Memory B cell (primary cell): ENCODE measurements around the gene TRPM8.

Experiments
- ATAC-seq: fragments of 150-1000 bp; cut with Tn5 transposase; 2 replicates; pipeline ENCODE4 v1.10.0; 2021; ENCODE audit warnings: low read depth, mild to moderate bottlenecking, moderate library complexity
- DNase-seq, 2 donors: peaks; one replicate each; pipeline ENCODE4 v3.0.0; 2022; ENCODE audit warnings: low spot score in 2 of 2
- H3K27ac Mint-ChIP-seq: one replicate; pipeline ENCODE4 v1.8.0; 2022; ENCODE audit warnings: mild to moderate bottlenecking, moderate library complexity, mixed read lengths
- H3K27me3 Mint-ChIP-seq: one replicate; pipeline ENCODE4 v1.8.0; 2022; ENCODE audit warnings: mixed read lengths
- H3K36me3 Mint-ChIP-seq: one replicate; pipeline ENCODE4 v1.8.0; 2022; ENCODE audit warnings: mild to moderate bottlenecking, mixed read lengths
- H3K4me1 Mint-ChIP-seq: one replicate; pipeline ENCODE4 v1.8.0; 2022; ENCODE audit warnings: mixed read lengths
- H3K4me3 Mint-ChIP-seq: one replicate; pipeline ENCODE4 v1.8.0; 2022; ENCODE audit warnings: mild to moderate bottlenecking, moderate library complexity, mixed read lengths
- H3K9me3 Mint-ChIP-seq: one replicate; pipeline ENCODE4 v1.8.0; 2022; ENCODE audit warnings: mixed read lengths

The TRPM8 gene

DNA sequence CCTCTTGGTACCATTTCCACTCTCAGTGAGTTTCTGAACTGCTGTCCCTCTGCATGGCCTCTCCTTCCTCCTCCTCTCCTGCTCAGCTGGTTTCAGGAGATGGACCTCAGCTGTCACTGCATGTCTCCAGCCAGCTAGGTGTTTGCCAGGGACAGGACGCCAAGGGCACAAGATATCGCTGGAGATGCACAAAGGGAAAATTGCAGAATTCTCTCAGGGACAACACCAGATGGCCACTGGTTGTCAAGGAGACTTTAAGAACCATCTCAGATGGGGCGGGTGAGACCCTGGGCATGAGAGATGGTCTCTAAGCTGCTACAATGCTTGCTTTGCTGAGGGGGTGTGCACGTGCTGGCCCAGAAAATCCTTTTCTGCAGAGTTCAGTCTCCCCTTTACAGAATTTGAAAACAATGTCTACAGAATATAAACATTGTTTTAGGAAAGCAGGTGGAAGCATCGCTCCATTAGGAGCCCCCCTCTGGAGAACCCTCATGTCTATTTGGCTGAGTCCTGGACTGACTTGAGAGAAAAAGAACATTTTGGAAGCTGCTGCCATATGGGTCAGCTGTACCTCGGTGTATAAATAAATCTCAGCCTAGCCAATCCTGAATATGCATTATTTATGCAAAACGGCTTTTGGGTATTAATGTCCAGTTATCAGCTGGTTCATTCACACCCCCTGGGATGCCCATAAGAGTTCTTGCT is 75.5 kb downstream of the TRPM8 start:
- peaks cover 18% of the 10 kb centered on the region for H3K27me3 Mint-ChIP-seq
- ATAC-seq, result no peak
- peaks cover 5% of the 10 kb centered on the region for H3K36me3 Mint-ChIP-seq
- H3K4me1 Mint-ChIP-seq, result peaks cover 20% of the 10 kb centered on the region
- peaks cover 7% of the 10 kb centered on the region for H3K9me3 Mint-ChIP-seq
- DNase-seq, result no peak
- H3K27ac Mint-ChIP-seq, result no peak overlapping the region
- H3K4me3 Mint-ChIP-seq, result no peak overlapping the region

DNA sequence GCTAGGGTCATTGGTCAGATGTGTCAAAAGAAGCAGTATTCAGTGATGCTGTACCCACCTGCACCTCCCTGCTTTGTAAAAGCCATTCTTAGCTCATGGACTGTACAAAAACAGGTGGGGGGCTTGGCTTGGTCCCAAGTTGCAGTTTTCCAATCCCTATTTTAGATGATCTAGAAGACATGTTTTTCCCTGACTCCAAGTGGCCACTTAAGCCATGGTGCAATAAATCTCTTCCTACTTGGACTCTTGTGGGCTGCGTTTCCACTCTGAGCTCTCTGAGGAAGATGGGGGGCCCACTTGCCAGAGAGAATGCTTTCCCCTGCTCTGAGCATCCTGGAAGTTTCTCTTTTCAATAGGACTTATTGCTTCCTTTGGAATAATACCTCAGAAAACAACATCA is 76.3 kb downstream of the TRPM8 start:
- H3K27ac Mint-ChIP-seq, result no peak overlapping the region
- peaks cover 20% of the 10 kb centered on the region for H3K4me1 Mint-ChIP-seq
- H3K9me3 Mint-ChIP-seq, result peaks cover 1% of the 10 kb centered on the region
- peaks cover 15% of the 10 kb centered on the region for H3K27me3 Mint-ChIP-seq
- ATAC-seq, result no peak
- H3K4me3 Mint-ChIP-seq, result no peak overlapping the region
- H3K36me3 Mint-ChIP-seq, result no peaks in the 10 kb centered on the region
- no peak for DNase-seq

DNA sequence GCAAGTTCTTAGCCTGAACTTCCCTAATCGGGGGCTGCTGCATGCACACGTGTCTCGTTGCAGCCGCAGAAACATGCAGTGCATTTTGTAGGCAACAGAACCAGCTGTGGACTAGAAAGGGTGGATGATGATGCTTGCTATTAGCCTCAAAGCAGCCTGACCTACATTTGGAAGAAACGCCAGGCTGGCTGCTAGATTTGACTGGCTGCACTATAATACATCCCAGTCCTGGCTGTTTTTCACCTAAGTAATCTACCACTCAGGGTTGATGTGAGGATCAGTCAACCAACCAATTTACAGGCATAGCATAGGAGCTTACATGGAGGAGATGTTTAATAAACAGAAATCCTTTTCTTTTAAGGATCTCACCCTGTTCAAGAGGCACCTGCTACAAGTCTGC is 77.0 kb downstream of the TRPM8 start:
- peaks cover 15% of the 10 kb centered on the region for H3K27me3 Mint-ChIP-seq
- no peak overlapping the region for H3K27ac Mint-ChIP-seq
- peaks cover 20% of the 10 kb centered on the region for H3K4me1 Mint-ChIP-seq

DNA sequence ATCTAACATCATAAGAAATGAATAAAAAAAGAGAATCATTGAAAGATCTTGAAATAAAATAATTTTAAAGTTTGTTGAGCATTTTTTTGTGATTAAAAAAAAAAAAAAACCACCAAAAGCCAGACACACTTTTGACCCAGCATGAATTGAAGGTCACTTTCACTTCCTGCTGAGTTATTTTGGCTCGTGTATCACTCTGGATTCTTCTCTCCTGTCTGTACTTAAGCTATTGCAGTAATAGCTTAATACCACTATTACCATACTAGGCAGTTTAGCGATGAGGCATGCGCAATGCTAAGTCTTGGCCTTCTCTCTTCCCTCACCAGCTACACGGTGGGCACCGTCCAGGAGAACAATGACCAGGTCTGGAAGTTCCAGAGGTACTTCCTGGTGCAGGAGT is 78.8 kb downstream of the TRPM8 start:
- peaks cover 13% of the 10 kb centered on the region for H3K27me3 Mint-ChIP-seq
- no peak overlapping the region for H3K27ac Mint-ChIP-seq
- no peaks in the 10 kb centered on the region for H3K9me3 Mint-ChIP-seq
- no peaks in the 10 kb centered on the region for H3K36me3 Mint-ChIP-seq
- no peak overlapping the region for H3K4me3 Mint-ChIP-seq
- ATAC-seq (peak; percentile 62), DNase-seq (no peak)
- H3K4me1 Mint-ChIP-seq, result peaks cover 7% of the 10 kb centered on the region

More for the DNA sequence above, 77.0 kb downstream of the TRPM8 start:
- Mint-ChIP-seq H3K36me3 (no peaks in the 10 kb centered on the region), H3K9me3 (peaks cover 1% of the 10 kb centered on the region), H3K4me3 (no peak overlapping the region)
- ATAC-seq (no peak), DNase-seq (no peak)

DNA sequence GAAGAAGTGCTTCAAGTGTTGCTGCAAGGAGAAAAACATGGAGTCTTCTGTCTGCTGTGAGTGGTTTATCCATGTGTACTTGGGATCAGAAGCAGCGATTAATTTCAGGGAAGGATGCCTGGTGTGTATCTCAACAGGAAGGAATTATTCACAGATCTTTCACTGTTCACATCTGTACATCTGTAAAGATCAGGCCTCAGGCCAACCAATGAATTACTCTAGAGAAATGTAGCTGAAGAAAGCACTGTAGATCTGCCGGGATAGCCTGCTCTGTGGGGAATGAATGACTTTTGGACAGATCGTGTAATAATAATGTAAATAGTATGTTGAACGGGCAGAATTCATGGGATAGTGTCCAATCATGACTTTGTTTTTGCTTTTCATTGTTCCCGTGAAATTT is 79.3 kb downstream of the TRPM8 start:
- DNase-seq (no peak), ATAC-seq (no peak)
- H3K4me3 Mint-ChIP-seq, result no peak overlapping the region
- H3K9me3 Mint-ChIP-seq, result no peaks in the 10 kb centered on the region
- H3K27me3 Mint-ChIP-seq, result peaks cover 13% of the 10 kb centered on the region
- H3K27ac Mint-ChIP-seq, result no peak overlapping the region
- H3K4me1 Mint-ChIP-seq, result peaks cover 7% of the 10 kb centered on the region
- no peaks in the 10 kb centered on the region for H3K36me3 Mint-ChIP-seq

DNA sequence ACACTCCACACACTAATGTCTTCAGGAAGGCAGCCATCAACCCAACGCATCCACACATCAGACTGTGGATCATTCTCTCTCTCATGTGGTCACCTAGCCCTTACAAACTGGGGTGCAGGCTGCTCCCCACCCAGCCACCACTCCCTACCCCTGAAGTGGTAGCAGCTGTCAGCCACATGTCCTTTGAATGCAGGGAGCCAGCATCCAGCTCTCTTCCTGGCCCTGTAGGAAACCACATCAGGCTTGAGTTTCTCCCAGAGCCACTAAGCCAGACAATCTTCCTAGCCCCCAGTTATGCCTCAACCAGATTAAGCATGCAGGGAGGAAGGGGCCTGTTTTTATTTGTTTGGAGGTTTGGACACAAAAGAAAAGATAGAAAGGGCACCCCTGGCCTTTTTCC is 80.5 kb downstream of the TRPM8 start:
- DNase-seq (no peak), ATAC-seq (no peak)
- Mint-ChIP-seq H3K4me1 (peaks cover 7% of the 10 kb centered on the region), H3K9me3 (no peaks in the 10 kb centered on the region), H3K27me3 (peaks cover 15% of the 10 kb centered on the region), H3K4me3 (no peak overlapping the region), H3K36me3 (no peaks in the 10 kb centered on the region), H3K27ac (no peak overlapping the region)

DNA sequence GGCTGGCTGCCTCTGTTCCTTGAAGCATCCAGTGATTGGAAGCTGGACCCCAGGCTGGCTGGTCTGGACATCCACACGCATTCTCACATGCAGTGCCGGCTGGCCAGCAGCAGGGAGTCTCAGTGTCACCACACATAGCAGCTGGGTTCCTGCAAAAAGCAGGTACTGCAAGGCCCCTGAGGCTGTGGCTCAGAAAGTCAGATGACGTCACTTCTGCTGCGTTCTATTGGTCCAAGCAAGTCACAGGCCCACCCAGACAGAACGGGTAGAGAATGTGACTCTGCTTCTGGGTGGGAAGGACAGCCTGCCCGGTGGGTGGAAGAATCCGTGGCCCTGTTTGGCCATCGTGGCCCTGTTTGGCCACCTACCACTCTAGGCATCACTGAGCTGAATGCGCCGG is 82.0 kb downstream of the TRPM8 start:
- Mint-ChIP-seq H3K4me3 (no peak overlapping the region), H3K27me3 (peaks cover 20% of the 10 kb centered on the region), H3K9me3 (no peaks in the 10 kb centered on the region), H3K36me3 (no peaks in the 10 kb centered on the region), H3K27ac (no peak overlapping the region), H3K4me1 (peaks cover 7% of the 10 kb centered on the region)
- DNase-seq (no peak), ATAC-seq (no peak)

DNA sequence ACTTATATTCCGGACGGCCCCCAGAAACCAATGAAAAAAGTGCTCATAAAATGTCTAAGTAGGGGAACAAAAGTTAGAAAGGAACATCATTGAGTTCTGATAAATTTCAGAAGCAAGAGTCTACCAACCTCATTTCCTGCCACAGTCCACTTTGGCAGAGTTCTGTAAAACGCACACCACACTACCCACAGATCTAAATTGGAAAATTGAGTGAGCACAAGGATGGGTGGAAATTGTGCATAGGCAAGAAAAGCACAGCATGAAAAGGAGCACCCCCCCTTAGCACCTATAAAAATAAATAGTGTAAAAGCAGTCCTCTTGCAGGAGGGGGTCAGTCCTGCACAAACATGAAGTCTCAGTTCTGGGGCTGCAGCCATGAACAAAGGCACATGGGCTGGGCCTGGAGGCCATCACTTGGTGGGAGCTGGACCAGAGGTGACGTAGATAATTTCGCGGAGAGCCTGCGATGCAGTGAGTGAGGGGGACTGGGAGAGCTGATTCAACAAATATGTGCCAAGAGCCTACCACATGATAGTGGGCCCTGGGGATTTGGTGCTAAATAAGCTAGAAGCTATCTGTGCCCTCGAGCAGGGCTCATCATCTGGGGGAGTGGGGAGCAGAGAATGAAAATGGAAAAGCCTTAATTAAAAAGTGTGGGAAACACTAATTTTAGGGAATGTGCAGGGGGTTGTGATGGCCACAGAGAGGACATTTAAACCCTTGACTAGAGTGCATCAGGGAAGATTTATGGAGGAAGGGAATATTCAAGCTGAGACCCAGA is 84.4 kb downstream of the TRPM8 start:
- Mint-ChIP-seq H3K4me1 (peaks cover 1% of the 10 kb centered on the region), H3K27me3 (peaks cover 15% of the 10 kb centered on the region), H3K36me3 (no peaks in the 10 kb centered on the region), H3K27ac (no peak overlapping the region), H3K9me3 (no peaks in the 10 kb centered on the region), H3K4me3 (no peak overlapping the region)
- no peak for ATAC-seq
- DNase-seq, result no peak

DNA sequence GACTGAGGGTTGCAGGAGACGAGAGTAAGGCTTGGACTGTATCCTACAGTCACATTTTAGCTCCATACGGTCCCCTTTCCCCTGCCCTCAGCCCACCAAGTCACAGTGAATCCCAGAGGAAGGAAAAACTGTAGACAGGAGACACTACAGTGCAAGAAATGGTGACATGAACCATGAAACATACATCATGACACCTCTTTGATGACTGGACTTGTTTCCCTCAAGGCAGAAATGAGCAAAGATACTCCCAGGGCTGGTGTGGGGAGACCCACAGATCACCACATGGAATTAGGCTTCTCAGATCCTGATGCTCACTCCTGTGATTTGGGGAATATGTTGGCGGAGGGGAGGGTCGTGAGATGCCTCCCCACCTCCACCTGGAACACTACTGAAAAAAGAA is 85.1 kb downstream of the TRPM8 start:
- H3K4me3 Mint-ChIP-seq, result no peak overlapping the region
- DNase-seq (no peak), ATAC-seq (no peak)
- peaks cover 13% of the 10 kb centered on the region for H3K27me3 Mint-ChIP-seq
- no peaks in the 10 kb centered on the region for H3K4me1 Mint-ChIP-seq
- no peak overlapping the region for H3K27ac Mint-ChIP-seq
- no peaks in the 10 kb centered on the region for H3K9me3 Mint-ChIP-seq
- H3K36me3 Mint-ChIP-seq, result no peaks in the 10 kb centered on the region

DNA sequence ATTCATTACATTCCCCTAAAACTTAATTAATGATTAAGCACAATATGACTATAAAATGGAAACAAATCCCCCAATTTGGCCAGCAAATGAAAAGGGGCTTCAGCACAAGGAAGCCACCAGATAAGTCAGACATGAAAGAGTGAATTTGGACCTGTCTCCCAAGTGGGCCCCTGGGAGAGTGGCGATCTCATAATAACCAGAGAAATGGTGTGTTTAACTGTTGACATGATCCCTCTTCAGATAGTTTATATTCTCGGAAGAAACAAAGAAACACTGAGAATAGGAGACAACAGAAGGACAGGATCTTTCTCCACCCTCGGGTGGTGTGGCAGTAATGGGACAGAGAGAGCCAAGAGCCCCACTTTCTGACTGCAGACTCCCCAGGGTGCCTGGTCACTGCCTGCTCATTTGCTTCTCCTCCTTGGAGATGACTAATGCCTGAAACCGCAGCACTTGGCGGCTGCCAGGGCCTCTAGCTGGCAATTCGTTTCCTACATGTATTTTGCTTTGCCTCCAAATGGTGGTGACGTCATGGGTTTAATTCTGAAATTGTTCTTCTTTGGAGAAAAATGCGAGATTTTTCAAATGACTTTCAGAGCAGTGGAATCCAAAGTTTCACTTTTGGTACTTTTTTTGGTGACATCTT is 86.9 kb downstream of the TRPM8 start:
- Mint-ChIP-seq H3K4me1 (no peaks in the 10 kb centered on the region), H3K4me3 (no peak overlapping the region), H3K36me3 (no peaks in the 10 kb centered on the region), H3K9me3 (no peaks in the 10 kb centered on the region), H3K27ac (no peak overlapping the region), H3K27me3 (peaks cover 13% of the 10 kb centered on the region)
- ATAC-seq (no peak), DNase-seq (no peak)

DNA sequence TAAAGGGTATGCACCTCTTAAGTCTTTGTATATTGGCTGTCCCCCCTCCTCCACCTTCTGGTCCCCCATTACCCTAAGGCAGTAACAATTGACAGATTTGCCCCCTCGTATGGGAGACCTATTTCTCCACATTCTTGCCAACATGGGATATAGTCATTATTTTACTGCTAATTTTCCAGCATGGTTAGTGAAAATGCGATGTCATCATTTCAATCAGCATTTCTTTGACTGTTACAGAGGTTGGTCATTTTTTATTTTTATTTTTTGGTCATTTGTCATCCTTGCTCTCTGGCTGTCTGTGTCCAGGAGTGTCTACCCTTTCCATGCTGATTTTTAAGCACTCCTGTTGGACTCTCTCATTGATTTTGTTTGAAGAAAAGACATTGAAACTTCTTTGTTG is 88.0 kb downstream of the TRPM8 start:
- no peak for ATAC-seq
- H3K36me3 Mint-ChIP-seq, result no peaks in the 10 kb centered on the region

DNA sequence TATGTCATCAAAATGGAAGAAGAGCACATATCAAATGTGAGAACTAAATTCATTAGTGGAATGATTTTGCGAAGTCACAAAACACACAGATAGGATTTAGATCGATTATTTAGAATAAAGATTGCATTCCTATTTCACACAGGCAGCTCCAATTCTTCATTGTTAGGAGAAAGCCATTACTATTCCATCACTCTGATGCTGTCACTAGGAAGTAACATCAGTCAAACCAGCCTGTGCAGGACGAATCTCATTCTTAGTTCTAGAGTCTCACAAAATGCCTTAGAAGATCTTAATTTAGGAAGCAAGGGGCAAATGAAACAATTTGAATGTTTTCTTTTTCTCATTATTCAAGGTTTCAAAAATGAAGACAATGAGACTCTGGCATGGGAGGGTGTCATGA is 89.3 kb downstream of the TRPM8 start:
- no peak for DNase-seq
- H3K4me1 Mint-ChIP-seq, result no peaks in the 10 kb centered on the region
- no peak for ATAC-seq
- H3K27ac Mint-ChIP-seq, result no peak overlapping the region
- no peak overlapping the region for H3K4me3 Mint-ChIP-seq
- H3K27me3 Mint-ChIP-seq, result peaks cover 14% of the 10 kb centered on the region
- H3K36me3 Mint-ChIP-seq, result no peaks in the 10 kb centered on the region
- peaks cover 1% of the 10 kb centered on the region for H3K9me3 Mint-ChIP-seq

More for the DNA sequence above, 88.0 kb downstream of the TRPM8 start:
- H3K9me3 Mint-ChIP-seq, result no peaks in the 10 kb centered on the region
- H3K27me3 Mint-ChIP-seq, result peaks cover 16% of the 10 kb centered on the region
- no peak overlapping the region for H3K4me3 Mint-ChIP-seq
- no peaks in the 10 kb centered on the region for H3K4me1 Mint-ChIP-seq
- H3K27ac Mint-ChIP-seq, result no peak overlapping the region
- DNase-seq, result no peak

DNA sequence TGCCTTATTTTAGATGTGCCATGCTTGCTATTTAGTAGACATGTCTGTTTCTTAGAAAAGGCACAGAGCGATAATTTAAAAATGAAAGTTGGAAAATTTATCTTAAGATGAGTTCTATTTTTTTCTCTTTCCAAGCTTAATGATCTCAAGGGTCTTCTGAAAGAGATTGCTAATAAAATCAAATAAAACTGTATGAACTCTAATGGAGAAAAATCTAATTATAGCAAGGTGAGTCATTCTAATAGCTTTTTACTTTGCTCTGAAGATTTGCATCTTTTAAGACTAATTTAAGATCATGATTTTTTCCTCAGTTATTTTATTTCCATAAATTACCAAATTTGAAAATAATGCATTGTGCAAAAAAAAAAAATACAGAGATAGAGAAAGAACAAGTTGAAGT is 97.3 kb downstream of the TRPM8 start:
- peaks cover 1% of the 10 kb centered on the region for H3K9me3 Mint-ChIP-seq
- H3K4me3 Mint-ChIP-seq, result no peak overlapping the region
- DNase-seq (no peak), ATAC-seq (no peak)
- no peaks in the 10 kb centered on the region for H3K4me1 Mint-ChIP-seq
- peaks cover 7% of the 10 kb centered on the region for H3K27me3 Mint-ChIP-seq
- H3K27ac Mint-ChIP-seq, result no peak overlapping the region
- no peaks in the 10 kb centered on the region for H3K36me3 Mint-ChIP-seq

DNA sequence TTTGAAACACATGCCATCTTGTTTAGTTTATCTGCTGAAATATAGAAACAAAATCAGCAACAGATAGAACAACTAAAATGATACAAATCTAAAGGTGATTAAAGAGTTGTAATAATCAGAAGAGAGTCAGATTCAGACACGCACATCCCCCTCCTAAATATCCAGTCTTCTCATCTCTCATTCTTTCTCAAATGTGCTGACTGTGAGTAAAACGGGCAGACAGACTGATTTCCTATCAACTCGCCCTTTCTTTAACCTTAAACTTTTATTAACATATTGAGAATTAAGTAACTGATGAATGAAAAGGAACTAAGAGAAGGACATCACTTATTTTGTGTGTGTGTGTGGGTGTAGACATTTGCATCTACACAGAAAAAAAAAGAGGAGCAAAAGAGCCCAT is 98.7 kb downstream of the TRPM8 start:
- peaks cover 1% of the 10 kb centered on the region for H3K9me3 Mint-ChIP-seq
- peaks cover 4% of the 10 kb centered on the region for H3K27me3 Mint-ChIP-seq
- H3K4me1 Mint-ChIP-seq, result no peaks in the 10 kb centered on the region
- ATAC-seq (no peak), DNase-seq (no peak)
- H3K27ac Mint-ChIP-seq, result no peak overlapping the region
- H3K36me3 Mint-ChIP-seq, result no peaks in the 10 kb centered on the region
- H3K4me3 Mint-ChIP-seq, result no peak overlapping the region
